Measurements from ENCODE around the gene SORCS3.

The SORCS3 gene

DNA sequence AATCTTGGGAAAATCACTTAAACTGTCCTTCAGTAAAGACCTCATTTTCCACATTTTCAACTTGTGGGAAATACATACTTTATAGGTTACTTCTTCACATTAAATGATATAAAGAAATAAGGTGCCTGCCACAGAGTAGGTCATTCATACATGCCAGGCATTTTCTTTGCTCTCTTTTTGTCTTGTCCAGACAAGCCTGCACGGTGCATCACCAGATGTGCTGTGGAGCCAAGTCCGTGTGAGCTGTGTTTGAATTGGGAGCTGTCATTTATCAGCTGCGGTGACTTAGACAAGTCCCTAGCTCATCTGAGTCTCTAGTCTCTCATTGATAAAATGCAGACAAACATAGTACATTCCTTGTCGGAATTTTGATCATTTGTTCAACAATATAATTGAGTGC, 432.9 kb downstream of the SORCS3 start:
- no peaks in the 10 kb centered on the region for H3K36me3 ChIP-seq
- no peaks in the 10 kb centered on the region for H3K9me3 ChIP-seq
- H3K4me3 ChIP-seq (ENCODE audit: low read depth in 1 of 2, low read length in 1 of 2) = no peak overlapping the region
- H3K27ac ChIP-seq = no peak overlapping the region
- no peaks in the 10 kb centered on the region for H3K4me1 ChIP-seq (ENCODE audit: control insufficient read depth in 1 of 2, insufficient read depth in 1 of 2, low read depth in 1 of 2, low read length in 1 of 2)
- no peaks in the 10 kb centered on the region for H3K27me3 ChIP-seq
- TF ChIP-seq, protein P1, sequence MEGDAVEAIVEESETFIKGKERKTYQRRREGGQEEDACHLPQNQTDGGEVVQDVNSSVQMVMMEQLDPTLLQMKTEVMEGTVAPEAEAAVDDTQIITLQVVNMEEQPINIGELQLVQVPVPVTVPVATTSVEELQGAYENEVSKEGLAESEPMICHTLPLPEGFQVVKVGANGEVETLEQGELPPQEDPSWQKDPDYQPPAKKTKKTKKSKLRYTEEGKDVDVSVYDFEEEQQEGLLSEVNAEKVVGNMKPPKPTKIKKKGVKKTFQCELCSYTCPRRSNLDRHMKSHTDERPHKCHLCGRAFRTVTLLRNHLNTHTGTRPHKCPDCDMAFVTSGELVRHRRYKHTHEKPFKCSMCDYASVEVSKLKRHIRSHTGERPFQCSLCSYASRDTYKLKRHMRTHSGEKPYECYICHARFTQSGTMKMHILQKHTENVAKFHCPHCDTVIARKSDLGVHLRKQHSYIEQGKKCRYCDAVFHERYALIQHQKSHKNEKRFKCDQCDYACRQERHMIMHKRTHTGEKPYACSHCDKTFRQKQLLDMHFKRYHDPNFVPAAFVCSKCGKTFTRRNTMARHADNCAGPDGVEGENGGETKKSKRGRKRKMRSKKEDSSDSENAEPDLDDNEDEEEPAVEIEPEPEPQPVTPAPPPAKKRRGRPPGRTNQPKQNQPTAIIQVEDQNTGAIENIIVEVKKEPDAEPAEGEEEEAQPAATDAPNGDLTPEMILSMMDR (IDR thresholded peaks at IDR 0.05) = no peak

DNA sequence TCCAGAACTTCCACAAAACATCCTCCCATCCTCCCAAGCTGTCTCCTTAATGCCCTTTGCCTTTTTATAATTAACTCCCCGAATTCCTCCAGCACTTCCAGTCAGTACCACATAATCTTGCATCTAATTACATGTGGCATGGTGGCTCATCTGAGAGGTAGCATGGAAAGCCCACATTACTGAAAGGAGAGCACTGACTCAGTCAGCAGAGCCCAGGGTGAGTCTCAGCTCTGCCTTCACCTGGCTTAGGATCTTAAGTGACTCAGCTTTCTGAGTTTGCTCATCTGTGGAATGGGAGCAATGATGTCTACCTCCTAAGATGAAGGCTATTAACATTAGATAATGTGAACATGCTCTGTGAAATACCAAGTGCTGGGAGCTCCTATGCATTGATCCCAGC, 433.9 kb downstream of the SORCS3 start:
- no peaks in the 10 kb centered on the region for H3K36me3 ChIP-seq
- no peak overlapping the region for H3K27ac ChIP-seq
- H3K27me3 ChIP-seq = no peaks in the 10 kb centered on the region
- no peak overlapping the region for H3K4me3 ChIP-seq (ENCODE audit: low read depth in 1 of 2, low read length in 1 of 2)
- no peaks in the 10 kb centered on the region for H3K4me1 ChIP-seq (ENCODE audit: control insufficient read depth in 1 of 2, insufficient read depth in 1 of 2, low read depth in 1 of 2, low read length in 1 of 2)
- TF ChIP-seq, protein P1 (IDR thresholded peaks at IDR 0.05) = no peak
- no peaks in the 10 kb centered on the region for H3K9me3 ChIP-seq

DNA sequence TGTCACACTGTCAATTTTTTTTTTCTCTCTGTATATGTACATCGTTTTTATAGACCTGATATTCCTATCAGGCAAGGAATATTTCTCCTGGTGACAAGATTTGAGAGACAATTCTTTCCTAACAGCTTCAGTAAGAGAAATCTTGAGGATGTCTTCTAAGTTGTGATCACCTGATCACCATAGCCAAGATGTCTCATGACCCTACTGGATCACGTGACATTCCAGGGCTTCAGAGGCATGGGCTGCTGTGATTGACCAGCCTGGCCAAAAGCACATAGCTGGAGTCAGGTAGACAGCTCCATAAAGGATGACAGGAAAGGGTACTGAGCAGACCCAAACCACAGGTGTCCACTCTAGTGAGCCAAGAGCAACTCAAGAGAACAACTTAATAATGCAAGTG, 444.9 kb downstream of the SORCS3 start:
- Histone ChIP-seq H3K36me3 (no peaks in the 10 kb centered on the region), H3K27me3 (no peaks in the 10 kb centered on the region), H3K4me1 (ENCODE audit: control insufficient read depth in 1 of 2, insufficient read depth in 1 of 2, low read depth in 1 of 2, low read length in 1 of 2) (no peaks in the 10 kb centered on the region), H3K9me3 (no peaks in the 10 kb centered on the region), H3K27ac (no peak overlapping the region), H3K4me3 (ENCODE audit: low read depth in 1 of 2, low read length in 1 of 2) (no peak overlapping the region)
- TF ChIP-seq, protein P1 (IDR thresholded peaks at IDR 0.05) = no peak

DNA sequence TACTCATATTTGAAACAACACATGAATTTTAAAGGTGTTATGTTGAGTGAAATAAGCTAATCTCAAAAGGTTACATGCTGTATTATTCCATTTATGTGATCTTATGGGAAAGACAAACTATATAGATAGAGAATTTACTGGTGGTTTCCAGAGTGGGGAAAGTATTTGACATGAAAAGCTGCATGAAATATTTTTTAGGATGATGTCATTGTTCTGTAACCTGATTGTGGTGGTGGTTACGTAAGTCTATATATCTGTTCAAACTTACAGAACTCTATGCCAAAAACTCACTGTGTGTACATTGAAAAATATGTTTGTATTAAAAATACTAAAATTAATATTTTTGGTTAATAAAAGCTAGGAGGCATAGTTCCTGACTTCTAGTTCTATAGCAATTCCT, 453.0 kb downstream of the SORCS3 start:
- TF ChIP-seq, protein P1 (IDR thresholded peaks at IDR 0.05) = no peak

DNA sequence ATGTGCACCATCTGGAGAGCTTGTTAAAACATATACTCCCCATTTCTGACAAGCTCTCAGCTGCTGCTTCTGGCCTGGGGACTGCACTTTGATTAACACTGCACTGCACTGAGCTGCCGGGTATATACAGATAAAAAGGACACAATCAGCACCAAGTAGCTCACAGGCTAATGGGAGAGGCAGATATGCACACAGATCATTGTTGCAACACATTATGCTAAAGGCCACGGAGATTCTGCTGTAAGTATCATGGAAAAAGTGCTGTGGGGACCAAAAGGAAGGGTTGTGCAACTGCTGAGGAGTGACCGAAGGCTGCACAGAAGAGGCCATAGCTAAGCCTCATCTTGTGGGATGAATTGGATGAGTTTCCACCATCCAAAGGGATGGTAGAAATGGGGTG, 455.2 kb downstream of the SORCS3 start:
- Histone ChIP-seq H3K27ac (no peak overlapping the region), H3K4me3 (ENCODE audit: low read depth in 1 of 2, low read length in 1 of 2) (no peak overlapping the region), H3K36me3 (no peaks in the 10 kb centered on the region), H3K27me3 (no peaks in the 10 kb centered on the region), H3K4me1 (ENCODE audit: control insufficient read depth in 1 of 2, insufficient read depth in 1 of 2, low read depth in 1 of 2, low read length in 1 of 2) (no peaks in the 10 kb centered on the region), H3K9me3 (no peaks in the 10 kb centered on the region)
- TF ChIP-seq, protein P1 (IDR thresholded peaks at IDR 0.05) = no peak

More for the DNA sequence above, 453.0 kb downstream of the SORCS3 start:
- Histone ChIP-seq H3K27me3 (no peaks in the 10 kb centered on the region), H3K4me1 (ENCODE audit: control insufficient read depth in 1 of 2, insufficient read depth in 1 of 2, low read depth in 1 of 2, low read length in 1 of 2) (no peaks in the 10 kb centered on the region), H3K4me3 (ENCODE audit: low read depth in 1 of 2, low read length in 1 of 2) (no peak overlapping the region), H3K27ac (no peak overlapping the region), H3K9me3 (no peaks in the 10 kb centered on the region), H3K36me3 (no peaks in the 10 kb centered on the region)

DNA sequence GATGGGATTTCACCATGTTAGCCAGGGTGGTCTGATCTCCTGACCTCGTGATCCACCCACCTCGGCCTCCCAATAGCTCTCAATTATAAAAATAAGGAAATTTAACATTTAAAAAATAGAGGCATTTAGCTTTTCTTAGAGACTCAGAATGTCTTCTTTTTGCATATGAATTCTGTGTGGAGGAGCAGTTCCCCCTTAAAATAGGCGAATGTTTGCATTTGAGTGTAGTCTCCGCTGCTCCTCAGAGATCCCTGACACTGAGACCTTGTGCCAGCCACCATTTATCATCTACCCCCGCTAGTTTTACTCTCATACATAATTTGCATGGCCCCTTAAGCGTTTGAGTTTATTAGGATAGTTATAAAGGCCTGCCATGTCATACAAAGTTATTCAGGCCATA, 461.9 kb downstream of the SORCS3 start:
- H3K27me3 ChIP-seq = no peaks in the 10 kb centered on the region
- TF ChIP-seq, protein P1 (IDR thresholded peaks at IDR 0.05) = no peak
- H3K36me3 ChIP-seq = no peaks in the 10 kb centered on the region
- H3K4me3 ChIP-seq (ENCODE audit: low read depth in 1 of 2, low read length in 1 of 2) = no peak overlapping the region
- H3K4me1 ChIP-seq (ENCODE audit: control insufficient read depth in 1 of 2, insufficient read depth in 1 of 2, low read depth in 1 of 2, low read length in 1 of 2) = no peaks in the 10 kb centered on the region
- H3K27ac ChIP-seq = no peak overlapping the region
- no peaks in the 10 kb centered on the region for H3K9me3 ChIP-seq

All from neutrophil (primary cell).